ENCODE measurements around the gene SCARB1.

- no peak for TF ChIP-seq CTCF (IDR thresholded peaks at IDR 0.05)
- no peak for TF ChIP-seq REST (IDR thresholded peaks at IDR 0.05; ENCODE audit: insufficient read depth in 1 of 2, low read depth in 2 of 2, low read length in 1 of 2)
- TF ChIP-seq SIN3A (IDR thresholded peaks at IDR 0.05; ENCODE audit: borderline replicate concordance, insufficient read depth, low read depth, low read length): no peak
- TF ChIP-seq TCF7L2 (IDR thresholded peaks at IDR 0.05; ENCODE audit: low read depth, low read length): no peak
- no peak for TF ChIP-seq POLR2AphosphoS5 (IDR thresholded peaks at IDR 0.05; ENCODE audit: low read depth, low read length)
These were observed 26.3 kb downstream of the SCARB1 start for GRCh38 chr12:124837249-124837897.

Data from Panc1 (cell line).